B cell (primary cell): Measurements from ENCODE around the gene GPR180. TPM values are rescaled to one million over a fixed set of nuclear protein-coding genes. Genes with fewer than 3 reads are reported as not detected.

Source experiments
- ATAC-seq: fragments of 200-7000 bp; cut with Tn5 transposase; one replicate; pipeline ENCODE4 v1.10.0; 2021; ENCODE audit warnings: low read depth, mild to moderate bottlenecking, moderate number of reproducible peaks, moderate library complexity
- CTCF ChIA-PET: fragments of 350-600 bp; sonication (Branson Sonifier 250); formaldehyde crosslinking; loops from one replicate; lab custom pipeline; 2021; ENCODE audit warnings: antibody characterized with exemption, inconsistent platforms; lab: Charles Lee
- POLR2A ChIA-PET: fragments of 350-600 bp; sonication (Branson Sonifier 250); formaldehyde crosslinking; loops from one replicate; lab custom pipeline; 2021; ENCODE audit warnings: antibody characterized with exemption; lab: Charles Lee
- DNase-seq: peaks from one replicate; pipeline ENCODE4 v3.0.0; 2013
- H2AFZ ChIP-seq: 2 replicates; pipeline ENCODE4 v1.6.1; 2012; ENCODE audit warnings: mild to moderate bottlenecking, low read depth, low read length; ENCODE audit not compliant: insufficient read depth, poor library complexity, severe bottlenecking
- H3K27ac ChIP-seq, 2 donors: 1 replicate in 1 of 2; 2 replicates in 1 of 2; pipeline ENCODE4 v1.5.1; 2012 to 2013; ENCODE audit warnings: low read length in 2 of 2, mild to moderate bottlenecking in 2 of 2, moderate library complexity in 1 of 2
- H3K27me3 ChIP-seq, 4 experiments: fragments of 200-600 bp in 1 of 4; sonication (generic) in 1 of 4; replicated peaks in 1 of 4; 1 replicate in 2 of 4; 2 replicates in 2 of 4; pipeline versions ENCODE4 v1.6.1 to v1.7.0; 2013 to 2016; ENCODE audit warnings: low read length in 3 of 4, mild to moderate bottlenecking in 2 of 4, mixed read lengths in 1 of 4, moderate library complexity in 1 of 4; ENCODE audit not compliant: insufficient read depth in 4 of 4, control insufficient read depth in 3 of 4; ENCODE audit errors: control extremely low read depth in 1 of 4
- H3K36me3 ChIP-seq, 2 experiments: replicated peaks in 1 of 2; 1 replicate in 1 of 2; 2 replicates in 1 of 2; pipeline versions ENCODE4 v1.6.1 to v1.7.1; 2013; ENCODE audit warnings: low read length in 1 of 2; ENCODE audit not compliant: insufficient read depth in 2 of 2, control insufficient read depth in 1 of 2; ENCODE audit errors: control extremely low read depth in 1 of 2, extremely low read depth in 1 of 2
- H3K4me1 ChIP-seq, 2 donors: fragments of 200-600 bp in 1 of 2; sonication (generic) in 1 of 2; 1 replicate in 1 of 2; 2 replicates in 1 of 2; pipeline versions ENCODE4 v1.5.1 to v1.6.1; 2013 to 2017; ENCODE audit warnings: low read length in 2 of 2; ENCODE audit not compliant: control insufficient read depth in 2 of 2, insufficient read depth in 2 of 2
- H3K4me2 ChIP-seq: replicated peaks from 2 replicates; pipeline ENCODE3; 2012; ENCODE audit warnings: mild to moderate bottlenecking, low read depth, low read length; ENCODE audit not compliant: poor library complexity, severe bottlenecking
- H3K4me3 ChIP-seq, 5 experiments: fragments of 200-600 bp in 1 of 5; sonication (generic) in 1 of 5; 1 replicate in 3 of 5; 2 replicates in 2 of 5; pipeline versions ENCODE4 v1.5.1 to v1.7.0; 2011 to 2016; ENCODE audit warnings: low read length in 4 of 5, mild to moderate bottlenecking in 4 of 5, low read depth in 2 of 5, control low read depth in 1 of 5, moderate library complexity in 1 of 5; ENCODE audit not compliant: insufficient read depth in 1 of 5; ENCODE audit errors: control extremely low read depth in 1 of 5, extremely low read depth in 1 of 5
- H3K79me2 ChIP-seq: fragments of 200-600 bp; sonication (generic); one replicate; pipeline ENCODE4 v1.6.0; 2016; ENCODE audit warnings: low read length; ENCODE audit not compliant: control insufficient read depth, insufficient read depth
- H3K9ac ChIP-seq: fragments of 200-600 bp; sonication (generic); 2 replicates; pipeline ENCODE4 v1.6.1; 2017; ENCODE audit warnings: mild to moderate bottlenecking, low read length, moderate library complexity
- H3K9me3 ChIP-seq, 3 donors: one replicate each; pipeline versions ENCODE4 v1.6.1 to v1.7.1; 2013; ENCODE audit warnings: low read length in 2 of 3; ENCODE audit not compliant: control insufficient read depth in 2 of 3, insufficient read depth in 1 of 3; ENCODE audit errors: control extremely low read depth in 1 of 3
- H4K20me1 ChIP-seq: 2 replicates; pipeline ENCODE4 v1.6.0; 2012; ENCODE audit warnings: mild to moderate bottlenecking, low read length; ENCODE audit not compliant: insufficient read depth, control insufficient read depth, poor library complexity, severe bottlenecking
- H3K27ac Mint-ChIP-seq: one replicate; pipeline ENCODE4 v1.8.0; 2021; ENCODE audit warnings: mixed read lengths
- H3K27me3 Mint-ChIP-seq: one replicate; pipeline ENCODE4 v1.8.0; 2021; ENCODE audit warnings: mixed read lengths
- H3K4me1 Mint-ChIP-seq: one replicate; pipeline ENCODE4 v1.8.0; 2021; ENCODE audit warnings: mixed read lengths
- H3K4me3 Mint-ChIP-seq: one replicate; pipeline ENCODE4 v1.8.0; 2021; ENCODE audit warnings: mixed read lengths
- H3K9me3 Mint-ChIP-seq: one replicate; pipeline ENCODE4 v1.8.0; 2022; ENCODE audit warnings: mixed read lengths; ENCODE audit not compliant: insufficient read depth
- EZH2 ChIP-seq: IDR thresholded peaks from 2 replicates; pipeline ENCODE4 v1.6.1; 2012; ENCODE audit warnings: borderline replicate concordance, low read depth, mild to moderate bottlenecking, moderate library complexity, low read length; ENCODE audit not compliant: insufficient read depth, poor library complexity, severe bottlenecking
- WGBS: methylation state at CpG from one replicate; pipeline ENCODE4 v1.1.5; 2013; ENCODE audit warnings: missing lambda C conversion rate; ENCODE audit not compliant: insufficient coverage; 5-methylcytosine and 5-hydroxymethylcytosine counted together
- intact Hi-C: fragments of 100-400 bp; cut with micrococcal nuclease; formaldehyde crosslinking; loops from one replicate; pipeline ENCODE4 v1.10.0; 2022
- polyA plus RNA-seq: library from polyadenylated mRNA; depleted of rRNA; stranded (reverse); fragments of >200 nt; gene quantifications from 2 replicates; pipeline ENCODE4 v1.2.3, GENCODE V29; 2012
- total RNA-seq, 2 donors: library from RNA; stranded (reverse); fragments of 120-200 nt in 1 of 2; gene quantifications; 1 replicate in 1 of 2; 2 replicates in 1 of 2; pipeline versions ENCODE4 v1.2.3 to v1.2.4, GENCODE V29; 2013 to 2022
- TF ChIP-seq, protein P1 (sequence below): fragments of 200-600 bp; IDR thresholded peaks from one replicate; pipeline ENCODE4 v1.8.0; 2022; ENCODE audit warnings: antibody characterized with exemption, mild to moderate bottlenecking

The GPR180 gene
- total and polyA plus RNA-seq, 2 donors (not counting 1 experiment from before 2014, with no cell fraction given): 1.2 to 4.7 TPM

DNA sequence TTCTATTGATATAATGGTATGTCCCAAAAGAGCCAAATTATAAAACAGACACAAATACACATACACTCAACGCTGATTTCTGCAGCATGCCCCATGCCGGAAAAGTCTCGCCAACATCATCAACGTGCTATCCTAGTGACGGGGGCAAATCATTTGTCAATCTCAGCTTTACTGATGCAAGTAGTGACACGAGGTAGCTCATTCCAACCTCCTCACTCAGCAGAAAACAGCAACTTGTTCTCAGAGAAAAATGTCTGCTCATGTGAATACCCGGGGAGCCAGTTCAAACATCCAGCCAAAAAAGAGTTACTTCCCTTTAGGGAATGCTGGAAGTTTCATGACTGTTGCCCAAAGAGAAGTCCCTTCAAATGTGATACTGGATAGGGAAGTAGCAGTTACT, 64.4 kb downstream of the GPR180 start:
- Histone ChIP-seq H3K4me2 (no peak overlapping the region), H3K36me3 (no peaks in the 10 kb centered on the region), H3K27me3 (peaks cover 0 to 7% (median 0%) of the 10 kb centered on the region in 4 experiments), H3K4me3 (no peak overlapping the region), H3K4me1 (no peaks in the 10 kb centered on the region), H3K79me2 (no peaks in the 10 kb centered on the region), H4K20me1 (no peaks in the 10 kb centered on the region), H3K27ac (no peak overlapping the region), H3K9me3 (peaks cover 0 to 2% (median 0%) of the 10 kb centered on the region in 3 donors), H2AFZ (no peak overlapping the region), H3K9ac (no peak overlapping the region)
- H3K9me3 Mint-ChIP-seq: no peaks in the 10 kb centered on the region
- H3K27me3 Mint-ChIP-seq: peaks cover 34% of the 10 kb centered on the region
- ChIA-PET POLR2A (no interaction called here), CTCF (no interaction called here)
- WGBS: 98% methylated on average over 6 of the region's 7 CpGs
- ATAC-seq (no peak), DNase-seq (no peak)
- no peak for TF ChIP-seq EZH2
- TF ChIP-seq, protein P1, sequence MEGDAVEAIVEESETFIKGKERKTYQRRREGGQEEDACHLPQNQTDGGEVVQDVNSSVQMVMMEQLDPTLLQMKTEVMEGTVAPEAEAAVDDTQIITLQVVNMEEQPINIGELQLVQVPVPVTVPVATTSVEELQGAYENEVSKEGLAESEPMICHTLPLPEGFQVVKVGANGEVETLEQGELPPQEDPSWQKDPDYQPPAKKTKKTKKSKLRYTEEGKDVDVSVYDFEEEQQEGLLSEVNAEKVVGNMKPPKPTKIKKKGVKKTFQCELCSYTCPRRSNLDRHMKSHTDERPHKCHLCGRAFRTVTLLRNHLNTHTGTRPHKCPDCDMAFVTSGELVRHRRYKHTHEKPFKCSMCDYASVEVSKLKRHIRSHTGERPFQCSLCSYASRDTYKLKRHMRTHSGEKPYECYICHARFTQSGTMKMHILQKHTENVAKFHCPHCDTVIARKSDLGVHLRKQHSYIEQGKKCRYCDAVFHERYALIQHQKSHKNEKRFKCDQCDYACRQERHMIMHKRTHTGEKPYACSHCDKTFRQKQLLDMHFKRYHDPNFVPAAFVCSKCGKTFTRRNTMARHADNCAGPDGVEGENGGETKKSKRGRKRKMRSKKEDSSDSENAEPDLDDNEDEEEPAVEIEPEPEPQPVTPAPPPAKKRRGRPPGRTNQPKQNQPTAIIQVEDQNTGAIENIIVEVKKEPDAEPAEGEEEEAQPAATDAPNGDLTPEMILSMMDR: no peak
- intact Hi-C loops: no loop called here
- no peaks in the 10 kb centered on the region for H3K4me1 Mint-ChIP-seq
- H3K27ac Mint-ChIP-seq: no peak overlapping the region
- no peak overlapping the region for H3K4me3 Mint-ChIP-seq

DNA sequence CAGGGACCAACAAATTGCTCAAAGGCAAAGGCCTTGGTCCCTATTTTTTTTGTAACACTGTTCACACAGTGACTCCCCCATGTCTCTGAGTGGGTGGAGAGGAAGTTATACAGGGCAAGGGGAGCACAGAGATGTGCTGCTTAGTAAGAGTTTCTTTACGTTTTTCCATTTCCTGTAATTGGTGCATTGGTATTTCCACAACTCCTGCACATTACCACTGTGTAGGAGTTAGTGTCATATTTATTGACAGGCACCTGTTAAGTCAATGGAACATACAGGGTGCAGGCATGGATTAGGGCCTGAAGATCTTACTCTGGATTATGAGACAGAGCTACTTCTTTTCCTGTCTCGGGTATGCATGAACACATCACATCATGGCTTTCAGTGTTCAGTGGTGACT, 65.5 kb downstream of the GPR180 start:
- ATAC-seq: no peak
- Histone ChIP-seq H3K9me3 (peaks cover 0 to 2% (median 0%) of the 10 kb centered on the region in 3 donors), H3K4me2 (no peak overlapping the region), H3K79me2 (no peaks in the 10 kb centered on the region), H3K27ac (no peak overlapping the region), H2AFZ (no peak overlapping the region), H3K9ac (no peak overlapping the region), H3K27me3 (peaks cover 0 to 7% (median 0%) of the 10 kb centered on the region in 4 experiments), H3K4me1 (no peaks in the 10 kb centered on the region), H4K20me1 (no peaks in the 10 kb centered on the region), H3K4me3 (no peak overlapping the region), H3K36me3 (no peaks in the 10 kb centered on the region)
- Mint-ChIP-seq H3K27me3 (peaks cover 31% of the 10 kb centered on the region), H3K4me1 (no peaks in the 10 kb centered on the region), H3K27ac (no peak overlapping the region), H3K9me3 (no peaks in the 10 kb centered on the region), H3K4me3 (no peak overlapping the region)
- ChIA-PET CTCF (no interaction called here), POLR2A (no interaction called here)
- intact Hi-C loops: no loop called here
- TF ChIP-seq, protein P1: no peak
- no peak for TF ChIP-seq EZH2
- DNase-seq: no peak
- WGBS: no CpG with 5 or more reads among the region's 2 CpGs
